ENCODE results near the gene CA4.

DNA sequence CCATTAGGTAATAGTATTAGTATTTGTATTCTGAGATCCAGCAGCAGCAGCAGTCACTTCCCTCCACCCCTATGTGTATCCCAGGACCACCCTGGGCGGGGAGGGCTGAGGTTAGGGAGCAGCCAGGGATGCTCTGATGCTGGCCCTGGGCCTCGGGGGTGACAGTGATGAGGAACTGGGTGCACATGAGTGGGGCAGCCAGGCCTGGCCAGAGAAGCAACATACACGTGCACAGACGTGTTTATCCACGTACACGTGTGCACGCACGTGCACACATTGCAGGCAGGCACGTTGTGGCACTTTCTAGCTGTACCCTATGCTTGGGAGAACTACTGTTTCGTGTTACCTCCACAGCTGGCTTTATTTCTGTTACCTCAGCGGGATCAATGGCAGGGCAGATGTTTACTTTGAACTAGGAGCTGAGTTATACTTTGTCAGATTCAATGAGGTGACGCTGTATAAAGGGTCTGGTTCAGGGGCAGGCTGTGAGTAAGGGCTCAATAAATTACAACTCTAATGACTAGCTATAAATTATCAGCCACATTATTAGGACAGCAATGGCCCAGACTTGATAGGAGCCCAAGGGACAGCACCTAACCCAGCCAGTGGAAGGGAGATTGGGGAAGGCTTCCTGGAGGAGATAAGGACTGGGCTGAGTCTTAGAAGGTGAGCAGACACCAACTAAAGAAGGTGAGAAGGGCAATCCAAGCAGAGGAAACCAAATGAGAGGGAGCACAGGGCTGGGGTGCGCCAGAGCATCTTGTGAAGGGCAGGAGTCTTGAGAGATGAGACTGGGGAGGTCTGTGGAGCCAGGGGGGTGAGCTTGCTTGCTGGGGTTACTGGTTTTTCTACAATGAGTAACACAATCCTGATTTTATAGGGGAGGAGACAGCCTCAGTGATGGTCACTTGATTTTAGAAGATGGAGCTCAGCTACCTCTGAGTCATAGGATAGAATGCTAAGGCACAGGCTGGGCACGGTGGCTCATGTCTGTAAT lies 22.4 kb upstream of the CA4 start:
- TF ChIP-seq, protein P1, sequence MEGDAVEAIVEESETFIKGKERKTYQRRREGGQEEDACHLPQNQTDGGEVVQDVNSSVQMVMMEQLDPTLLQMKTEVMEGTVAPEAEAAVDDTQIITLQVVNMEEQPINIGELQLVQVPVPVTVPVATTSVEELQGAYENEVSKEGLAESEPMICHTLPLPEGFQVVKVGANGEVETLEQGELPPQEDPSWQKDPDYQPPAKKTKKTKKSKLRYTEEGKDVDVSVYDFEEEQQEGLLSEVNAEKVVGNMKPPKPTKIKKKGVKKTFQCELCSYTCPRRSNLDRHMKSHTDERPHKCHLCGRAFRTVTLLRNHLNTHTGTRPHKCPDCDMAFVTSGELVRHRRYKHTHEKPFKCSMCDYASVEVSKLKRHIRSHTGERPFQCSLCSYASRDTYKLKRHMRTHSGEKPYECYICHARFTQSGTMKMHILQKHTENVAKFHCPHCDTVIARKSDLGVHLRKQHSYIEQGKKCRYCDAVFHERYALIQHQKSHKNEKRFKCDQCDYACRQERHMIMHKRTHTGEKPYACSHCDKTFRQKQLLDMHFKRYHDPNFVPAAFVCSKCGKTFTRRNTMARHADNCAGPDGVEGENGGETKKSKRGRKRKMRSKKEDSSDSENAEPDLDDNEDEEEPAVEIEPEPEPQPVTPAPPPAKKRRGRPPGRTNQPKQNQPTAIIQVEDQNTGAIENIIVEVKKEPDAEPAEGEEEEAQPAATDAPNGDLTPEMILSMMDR (IDR thresholded peaks at IDR 0.05) = no peak
- TF ChIP-seq POLR2A (IDR thresholded peaks at IDR 0.05) = no peak

All from sigmoid colon (tissue), 3 donors.